HepG2 (cell line): Measurements from ENCODE around the gene IRF7. TPM values are rescaled to one million over a fixed set of nuclear protein-coding genes. Genes with fewer than 3 reads are reported as not detected.

Experiments
- ATAC-seq: fragments of 200-7000 bp; cut with Tn5 transposase; 3 replicates; pipeline ENCODE4 v1.9.1; 2020; ENCODE audit warnings: mild to moderate bottlenecking, moderate library complexity
- BruUV-seq: library from RNA; stranded (reverse); fragments of 400-500 nt; replicated peaks from 2 replicates; lab custom pipeline; 2021; lab: Mats Ljungman, UMichigan
- CTCF ChIA-PET: fragments of 300-600 bp; formaldehyde crosslinking; extraction: SDS; loops from one replicate; lab custom pipeline; 2021; ENCODE audit warnings: low total read pairs, inconsistent platforms, low intra/inter-chr PET ratio; lab: Yijun Ruan, JAX
- POLR2A ChIA-PET: fragments of 350-600 bp; sonication (Branson Sonifier 250); formaldehyde crosslinking; loops from one replicate; lab custom pipeline; 2020; ENCODE audit warnings: antibody characterized with exemption, inconsistent platforms; lab: Yijun Ruan, JAX
- DNase-seq: peaks from one replicate; pipeline ENCODE4 v3.0.0-alpha.2; 2015; ENCODE audit warnings: low spot score
- FAIRE-seq: peaks from 3 replicates; lab custom pipeline; 2011; peaks lifted over from hg19 to GRCh38; lab: Jason Lieb, UNC
- H2AFZ ChIP-seq: one replicate; pipeline ENCODE4 v1.6.1; 2011; ENCODE audit warnings: low read length, inconsistent platforms
- H3K27ac ChIP-seq: fragments of 300-600 bp; 3 replicates; pipeline ENCODE4 v1.8.0; 2011; ENCODE audit warnings: mixed run types, mild to moderate bottlenecking, mixed read lengths, low read length, inconsistent platforms; ENCODE audit not compliant: insufficient read depth; ENCODE audit errors: extremely low read length
- H3K27me3 ChIP-seq, 2 experiments: fragments of 200-600 bp in 1 of 2; 2 replicates in 1 of 2; 3 replicates in 1 of 2; pipeline versions ENCODE4 v1.6.0 to v1.8.0; 2011; ENCODE audit warnings: low read length in 2 of 2, mild to moderate bottlenecking in 2 of 2, moderate library complexity in 2 of 2, inconsistent platforms in 1 of 2; ENCODE audit not compliant: insufficient read depth in 2 of 2, control insufficient read depth in 1 of 2
- H3K36me3 ChIP-seq, 2 experiments: fragments of 200-600 bp in 1 of 2; replicated peaks in 1 of 2; 2 replicates in 1 of 2; 3 replicates in 1 of 2; pipeline versions ENCODE4 v1.5.1 to v1.8.0; 2011; ENCODE audit warnings: low read length in 2 of 2, inconsistent platforms in 1 of 2; ENCODE audit not compliant: insufficient read depth in 2 of 2, control insufficient read depth in 1 of 2
- H3K4me1 ChIP-seq: 2 replicates; pipeline ENCODE4 v1.5.1; 2012; ENCODE audit warnings: low read length, inconsistent platforms; ENCODE audit not compliant: insufficient read depth
- H3K4me2 ChIP-seq: 2 replicates; pipeline ENCODE4 v1.6.0; 2011; ENCODE audit warnings: low read depth, low read length, inconsistent platforms
- H3K4me3 ChIP-seq, 3 experiments: fragments of 200-600 bp in 1 of 3; sonication (generic), shearing (Covaris generic) in 1 of 3; replicated peaks in 1 of 3; 2 replicates each; pipeline ENCODE4 v1.5.1; 2011 to 2016; ENCODE audit warnings: low read length in 3 of 3, inconsistent platforms in 2 of 3, low read depth in 2 of 3, mild to moderate bottlenecking in 2 of 3, control low read depth in 1 of 3, mixed read lengths in 1 of 3; ENCODE audit not compliant: insufficient read depth in 1 of 3
- H3K79me2 ChIP-seq: one replicate; pipeline ENCODE4 v1.6.1; 2011; ENCODE audit warnings: low read length, inconsistent platforms; ENCODE audit not compliant: insufficient read depth
- H3K9ac ChIP-seq: 2 replicates; pipeline ENCODE4 v1.6.0; 2011; ENCODE audit warnings: mild to moderate bottlenecking, low read depth, low read length, inconsistent platforms; ENCODE audit not compliant: insufficient read depth
- H3K9me3 ChIP-seq: 2 replicates; pipeline ENCODE4 v1.5.1; 2012; ENCODE audit warnings: mild to moderate bottlenecking, low read length
- H4K20me1 ChIP-seq: 2 replicates; pipeline ENCODE4 v1.6.0; 2011; ENCODE audit warnings: inconsistent platforms, mild to moderate bottlenecking, low read length, moderate library complexity; ENCODE audit not compliant: insufficient read depth
- ATF7-NPFF ChIP-seq: sonication (generic); formaldehyde crosslinking; IDR thresholded peaks from 2 replicates; pipeline ENCODE4 v1.8.1; 2023; ENCODE audit warnings: mild to moderate bottlenecking, low read depth, missing genetic modification reagents, moderate library complexity
- CAMTA2 ChIP-seq: sonication (generic); formaldehyde crosslinking; IDR thresholded peaks from 2 replicates; pipeline ENCODE4 v1.4.0; 2020; ENCODE audit warnings: mild to moderate bottlenecking, missing genetic modification reagents, borderline replicate concordance
- HOXA7 ChIP-seq: sonication (generic); formaldehyde crosslinking; IDR thresholded peaks from 2 replicates; pipeline ENCODE4 v1.8.1; 2022; ENCODE audit warnings: mild to moderate bottlenecking, missing genetic modification reagents, moderate library complexity
- MAX ChIP-seq: IDR thresholded peaks from 2 replicates; pipeline ENCODE4 v1.6.1; 2012; ENCODE audit warnings: inconsistent platforms
- NFKB2 ChIP-seq: sonication (generic); formaldehyde crosslinking; IDR thresholded peaks from 2 replicates; pipeline ENCODE4 v1.4.0; 2020; ENCODE audit warnings: missing genetic modification reagents, borderline replicate concordance
- POGZ ChIP-seq: sonication (generic); formaldehyde crosslinking; IDR thresholded peaks from 2 replicates; pipeline ENCODE4 v1.4.0; 2020; ENCODE audit warnings: mild to moderate bottlenecking, missing genetic modification reagents
- RORA ChIP-seq: sonication (generic); formaldehyde crosslinking; IDR thresholded peaks from 2 replicates; pipeline ENCODE4 v1.5.0; 2020; ENCODE audit warnings: mild to moderate bottlenecking, missing genetic modification reagents, moderate library complexity
- SNAPC5 ChIP-seq: sonication (generic); formaldehyde crosslinking; IDR thresholded peaks from 2 replicates; pipeline ENCODE4 v1.8.1; 2023; ENCODE audit warnings: mild to moderate bottlenecking, missing genetic modification reagents, borderline replicate concordance
- SPEN ChIP-seq: sonication (generic); formaldehyde crosslinking; IDR thresholded peaks from 2 replicates; pipeline ENCODE4 v1.5.1; 2020; ENCODE audit warnings: low read depth, mild to moderate bottlenecking, missing genetic modification reagents
- TEAD3 ChIP-seq: optimal IDR thresholded peaks from 2 replicates; pipeline ENCODE3; 2016; ENCODE audit warnings: borderline replicate concordance
- YY1 ChIP-seq: IDR thresholded peaks from 2 replicates; pipeline ENCODE4 v1.6.1; 2011; ENCODE audit warnings: low read length, low read depth, moderate library complexity, mild to moderate bottlenecking; ENCODE audit not compliant: insufficient read depth, insufficient replicate concordance
- ZBTB25 ChIP-seq: IDR thresholded peaks from 2 replicates; pipeline ENCODE4 v1.6.1; 2018; ENCODE audit warnings: missing genetic modification reagents
- ZBTB34 ChIP-seq: sonication (generic); formaldehyde crosslinking; IDR thresholded peaks from 2 replicates; pipeline ENCODE4 v1.8.0; 2022; ENCODE audit warnings: mild to moderate bottlenecking, missing genetic modification reagents
- ZFP41 ChIP-seq: sonication (generic); formaldehyde crosslinking; IDR thresholded peaks from 2 replicates; pipeline ENCODE4 v1.4.0; 2020; ENCODE audit warnings: mild to moderate bottlenecking, missing genetic modification reagents, borderline replicate concordance
- ZNF136 ChIP-seq: sonication (generic); formaldehyde crosslinking; IDR thresholded peaks from 2 replicates; pipeline ENCODE4 v1.8.1; 2022; ENCODE audit warnings: low read depth, mild to moderate bottlenecking, moderate library complexity, missing genetic modification reagents
- ZNF562 ChIP-seq: sonication (generic); formaldehyde crosslinking; IDR thresholded peaks from 2 replicates; pipeline ENCODE4 v1.8.0; 2022; ENCODE audit warnings: missing genetic modification reagents, borderline replicate concordance
- ZNF577 ChIP-seq: sonication (generic); formaldehyde crosslinking; IDR thresholded peaks from 2 replicates; pipeline ENCODE4 v1.4.0; 2020; ENCODE audit warnings: mild to moderate bottlenecking, low read depth, missing genetic modification reagents, borderline replicate concordance
- ZNF629 ChIP-seq: sonication (generic); formaldehyde crosslinking; conservative IDR thresholded peaks from 2 replicates; pipeline ENCODE4 v1.5.0; 2020; ENCODE audit warnings: missing genetic modification reagents
- ZSCAN9 ChIP-seq: IDR thresholded peaks from 2 replicates; pipeline ENCODE4 v1.6.1; 2016; ENCODE audit warnings: borderline replicate concordance
- WGBS: methylation state at CpG from one replicate; pipeline ENCODE4 v1.1.6; 2017; ENCODE audit warnings: low lambda C conversion rate; 5-methylcytosine and 5-hydroxymethylcytosine counted together
- in situ Hi-C: cut with HindIII; loops from 2 replicates; pipeline ENCODE4 v1.10.0; 2017; ENCODE audit warnings: low pct_unique_long_range_greater_than_20kb; ENCODE audit not compliant: extremely low pct_ligation_motif_present
- intact Hi-C: fragments of 100-400 bp; cut with micrococcal nuclease; formaldehyde crosslinking; loops from one replicate; pipeline ENCODE4 v1.10.0; 2022; ENCODE audit not compliant: unreplicated experiment
- polyA plus RNA-seq, 8 experiments: library from polyadenylated mRNA; depleted of rRNA in 3 of 8; stranded (reverse) in 7 of 8; unstranded in 1 of 8; fragments of >200 nt; fragmentation: Illumina TruSeq in 4 of 8; extraction: Trizol in 4 of 8; gene quantifications; 2 replicates each; pipeline versions ENCODE4 v1.2.1 to v1.2.3, GENCODE V29; 2011 to 2016; ENCODE audit warnings: low read depth in 4 of 8, missing spikeins in 1 of 8, mixed read lengths in 1 of 8; ENCODE audit not compliant: insufficient read depth in 1 of 8
- total RNA-seq, 5 experiments: library from RNA; depleted of rRNA; stranded (reverse); fragments of >200 nt; fragmentation: Illumina TruSeq; extraction: Trizol; gene quantifications; 2 replicates each; pipeline ENCODE4 v1.2.3, GENCODE V29; 2016; ENCODE audit warnings: low read depth in 1 of 5

IRF7 gene
- total and polyA plus RNA-seq, 2 of the 13 experiments (the other 11 are each of a cell fraction or from before 2014, with no cell fraction given): not detected

- TF ChIP-seq POGZ (no peak), HOXA7 (CRISPR knock-in tag) (no peak), ZNF629 (CRISPR knock-in tag) (no peak), ZBTB25 (CRISPR knock-in tag) (no peak), SPEN (CRISPR knock-in tag) (0 out of 2 replicates have a peak, but pooled peaks have one; percentile 19), CAMTA2 (CRISPR knock-in tag) (no peak), MAX (peak; percentile 76), YY1 (no peak), TEAD3 (CRISPR knock-in tag) (peak; percentile 48), ZBTB34 (CRISPR knock-in tag) (no peak)
Observed at GRCh38 chr11:573146-573759, 42.5 kb downstream of the IRF7 start (continued).

- POLR2A ChIA-PET: interaction anchor here (1.4 kb wide), 1 partner anchor 10 kb away, joined by 4 read pairs; no protein-coding TSS in a partner anchor
- FAIRE-seq: no peak
- in situ Hi-C loops: no loop called here
- Histone ChIP-seq H4K20me1 (peaks cover 10% of the 10 kb centered on the region; the same call in 1 of the 2 replicates), H3K4me2 (peak overlapping the region; percentile 18; the same call in 1 of the 2 replicates), H3K79me2 (peaks cover 11% of the 10 kb centered on the region), H3K4me1 (peaks cover 54% of the 10 kb centered on the region), H3K9ac (no peak overlapping the region), H3K27ac (no peak overlapping the region), H3K4me3 (no peak overlapping the region; a peak in 1 of 6 replicates), H3K36me3 (no peaks in the 10 kb centered on the region), H3K9me3 (no peaks in the 10 kb centered on the region), H2AFZ (no peak overlapping the region), H3K27me3 (no peaks in the 10 kb centered on the region; a peak in 2 of 5 replicates)
- 42% methylated on average over 5 of the region's 8 CpGs for WGBS
- BruUV-seq: no TSS peak
- intact Hi-C loops: no loop called here
- CTCF ChIA-PET: no interaction called here
- DNase-seq: no peak
- ATAC-seq: no peak
- TF ChIP-seq RORA (CRISPR knock-in tag): no peak
- no peak for TF ChIP-seq ZNF136 (CRISPR knock-in tag)
- no peak for TF ChIP-seq SNAPC5
- TF ChIP-seq NFKB2 (CRISPR knock-in tag): no peak
- no peak for TF ChIP-seq ZSCAN9 (CRISPR knock-in tag)
- no peak for TF ChIP-seq ZNF577 (CRISPR knock-in tag)
- no peak for TF ChIP-seq ZNF562 (CRISPR knock-in tag)
- TF ChIP-seq ZFP41 (CRISPR knock-in tag): no peak
- no peak for TF ChIP-seq ATF7-NPFF (CRISPR knock-in tag)
Observed at GRCh38 chr11:571802-572185, 44.0 kb downstream of the IRF7 start.
